GM18907 (cell line): ENCODE measurements around the gene OR2C3.
"Not testable (repeated sequence)": the region's sequence is repeated elsewhere in the genome, so short reads cannot be mapped to it uniquely, and the experiment has no call there.

ENCODE experiments used
- ATAC-seq: cut with Tn5 transposase; IDR thresholded peaks from one replicate; pipeline ENCODE4 v1.9.1; 2021; ENCODE audit warnings: mild to moderate bottlenecking, moderate library complexity; ENCODE audit not compliant: unreplicated experiment

The OR2C3 gene

DNA sequence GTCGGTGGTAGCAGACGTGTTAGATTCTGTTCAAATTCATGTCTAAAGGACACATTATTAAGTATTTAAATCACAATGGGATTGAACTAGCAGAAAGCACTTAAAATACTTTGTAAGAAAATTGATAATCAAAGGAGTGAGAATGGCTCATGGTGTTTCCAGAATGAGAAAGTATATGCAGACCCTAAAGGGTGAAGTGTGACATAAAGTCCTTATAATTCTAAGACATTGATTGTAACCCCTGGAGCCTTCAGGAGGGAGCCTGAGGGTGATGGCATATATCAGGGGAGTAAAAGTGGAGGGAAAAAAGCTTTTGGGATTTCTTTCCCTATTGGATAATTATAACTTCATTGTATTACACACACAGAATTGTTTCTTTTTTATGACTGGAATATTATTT, at the start of gene OR2C3:
Gene OR2C3, minus strand, starts transcription at position 101 of the 400 bp plus-strand sequence. CDS start 3,929 bp downstream, outside the sequence.
- ATAC-seq, result no peak

DNA sequence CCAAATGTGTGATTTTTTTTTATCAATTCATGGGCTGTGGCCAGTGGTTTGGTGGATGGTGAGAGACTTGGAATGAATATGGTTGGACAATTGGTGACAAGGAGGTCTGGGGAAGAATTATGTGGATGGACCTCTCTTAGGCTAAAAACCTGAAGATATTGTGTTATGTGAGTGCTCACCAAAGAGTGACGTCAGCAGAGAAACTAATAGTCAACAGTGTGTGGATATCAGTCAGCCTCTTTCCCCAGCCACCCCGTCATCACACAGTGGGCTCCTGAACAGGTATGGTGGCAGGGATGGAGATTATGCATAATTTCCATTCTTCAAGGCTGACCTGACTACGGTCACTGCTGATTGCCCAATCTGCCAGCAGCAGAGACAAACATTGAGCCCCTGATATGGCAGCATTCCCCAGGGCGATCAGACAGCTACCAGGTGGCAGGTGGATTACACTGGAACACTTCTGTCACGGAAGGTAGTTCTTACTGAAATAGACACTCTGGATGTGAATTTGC, 42.8 kb upstream of the OR2C3 start:
- ATAC-seq, result no peak

DNA sequence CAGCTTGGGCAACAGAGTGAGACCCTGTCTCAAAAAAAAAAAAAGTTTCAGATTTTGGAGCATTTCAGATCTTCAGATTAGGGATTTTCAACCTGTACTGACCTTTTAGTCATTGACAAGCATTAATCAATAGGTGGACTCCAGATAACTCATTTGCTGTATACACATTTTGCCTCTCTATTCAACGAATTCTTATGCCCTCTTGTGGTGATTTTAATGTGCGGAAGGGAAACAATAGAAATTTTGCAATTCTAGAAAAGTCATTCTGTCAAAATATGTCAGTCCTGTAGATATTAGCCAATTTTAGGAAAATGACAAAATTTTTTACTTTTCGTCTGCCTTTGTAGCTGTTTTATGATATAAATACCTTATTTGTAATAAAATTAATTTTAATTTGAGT, 40.3 kb upstream of the OR2C3 start:
- no peak for ATAC-seq

DNA sequence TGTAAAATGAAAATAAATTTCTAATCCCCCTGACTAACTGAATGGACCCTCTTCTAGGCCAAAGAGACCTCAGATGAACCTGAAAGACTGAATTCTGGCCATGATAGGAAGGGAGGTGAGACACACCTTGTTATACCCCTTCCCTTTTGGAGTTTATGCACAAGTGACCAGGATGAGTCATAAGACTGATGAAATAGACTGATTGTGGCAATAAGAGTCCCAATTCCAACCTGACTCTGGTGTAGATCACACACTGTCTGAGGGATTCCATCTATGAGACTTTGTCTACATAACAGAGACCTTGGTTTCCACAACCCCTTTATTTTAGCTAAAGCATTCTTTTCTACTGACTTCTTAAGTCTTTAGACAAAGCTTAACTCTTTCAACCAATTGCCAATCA, 38.4 kb upstream of the OR2C3 start:
- ATAC-seq, result no peak

DNA sequence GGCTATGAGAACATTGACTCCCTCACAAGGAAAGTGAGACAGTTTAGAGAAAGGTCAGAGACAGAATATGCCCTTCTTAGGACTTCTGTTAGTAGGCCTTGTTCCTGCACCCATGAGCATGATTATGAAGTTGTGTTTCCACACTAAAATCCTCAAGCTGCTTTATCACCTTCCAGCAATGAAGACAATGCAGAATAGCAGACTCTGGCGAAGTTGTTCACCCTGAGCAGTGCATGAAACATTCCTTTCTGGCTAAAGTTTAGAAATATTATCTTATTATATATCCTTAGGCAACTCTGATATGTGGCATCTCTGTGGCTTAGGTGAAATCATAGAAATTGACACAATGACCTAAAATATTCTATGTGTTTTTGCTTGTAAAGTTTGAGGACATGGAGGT, 38.0 kb upstream of the OR2C3 start:
- ATAC-seq, result no peak

DNA sequence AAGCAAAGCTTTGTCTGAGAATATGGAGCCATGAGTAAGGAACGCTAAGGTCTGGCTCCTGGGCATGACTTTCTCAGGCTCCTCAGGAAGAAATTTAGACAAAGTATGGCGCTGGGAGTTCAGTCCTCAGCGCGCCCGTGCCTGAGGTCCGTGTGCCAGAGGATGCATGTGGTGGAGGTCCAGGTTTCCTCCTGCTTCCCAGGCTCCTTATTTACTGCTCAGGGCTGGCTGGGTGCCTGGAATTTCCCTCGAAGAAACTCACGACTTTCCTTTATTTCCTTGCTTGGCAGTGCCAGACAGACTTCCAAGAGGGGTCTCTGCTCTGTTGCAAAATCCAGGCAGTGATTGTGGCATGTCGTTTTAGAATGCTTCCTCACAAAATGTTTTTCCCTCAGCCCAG, 26.0 kb upstream of the OR2C3 start:
- no peak for ATAC-seq

DNA sequence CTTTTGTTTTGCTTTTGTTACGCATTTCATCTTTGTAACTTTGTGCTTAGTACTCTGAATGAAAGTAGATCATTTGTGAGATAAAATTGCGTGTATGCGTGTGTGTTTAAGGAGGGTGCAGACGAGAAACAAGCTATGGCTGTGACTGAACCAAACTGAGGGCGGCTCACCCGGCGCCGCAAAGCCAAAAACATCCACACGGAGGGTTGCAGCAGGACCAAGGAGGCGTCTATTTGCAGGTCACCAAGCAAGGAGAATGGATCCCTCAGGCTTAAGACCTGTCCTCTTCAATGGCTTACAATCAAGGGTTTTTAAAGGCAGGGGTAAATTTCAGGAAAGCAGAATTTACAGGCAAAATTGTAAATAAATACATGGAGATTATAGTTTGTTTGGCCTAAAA, 25.5 kb upstream of the OR2C3 start:
- no peak for ATAC-seq

DNA sequence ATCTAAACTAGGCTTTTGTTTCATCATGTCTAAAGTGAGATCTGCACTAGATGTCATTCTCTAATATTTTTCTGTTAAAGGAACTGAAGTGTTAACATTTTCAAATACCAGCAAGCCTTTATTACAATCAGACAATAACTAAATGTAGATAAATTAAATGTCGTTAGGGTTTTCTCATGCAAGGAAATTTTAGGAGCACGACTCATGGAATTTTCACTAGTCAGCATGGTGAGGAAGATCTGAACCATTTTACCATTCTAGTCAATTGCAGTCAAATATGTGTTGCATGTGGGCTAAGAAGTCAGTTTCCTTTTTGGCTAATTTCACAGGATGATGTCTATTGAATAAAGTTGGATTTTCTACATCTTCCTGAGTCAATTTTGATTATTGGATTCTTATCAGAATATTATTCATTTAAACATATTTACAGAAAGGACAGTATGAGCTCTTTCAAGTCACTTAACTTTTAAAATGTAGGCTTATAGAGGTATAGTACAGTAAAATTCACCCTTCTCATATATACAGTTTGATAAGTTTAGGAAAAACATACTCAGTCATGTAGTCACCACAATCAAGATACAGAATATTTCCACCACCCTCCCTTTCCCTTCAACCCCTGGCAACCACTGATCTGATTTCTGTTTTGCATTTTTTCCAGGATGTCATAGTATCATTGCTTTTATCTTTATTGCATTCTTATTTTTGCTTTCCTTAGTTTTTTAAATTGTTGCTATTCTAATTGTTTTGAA, 21.9 kb upstream of the OR2C3 start:
- ATAC-seq, result no peak

DNA sequence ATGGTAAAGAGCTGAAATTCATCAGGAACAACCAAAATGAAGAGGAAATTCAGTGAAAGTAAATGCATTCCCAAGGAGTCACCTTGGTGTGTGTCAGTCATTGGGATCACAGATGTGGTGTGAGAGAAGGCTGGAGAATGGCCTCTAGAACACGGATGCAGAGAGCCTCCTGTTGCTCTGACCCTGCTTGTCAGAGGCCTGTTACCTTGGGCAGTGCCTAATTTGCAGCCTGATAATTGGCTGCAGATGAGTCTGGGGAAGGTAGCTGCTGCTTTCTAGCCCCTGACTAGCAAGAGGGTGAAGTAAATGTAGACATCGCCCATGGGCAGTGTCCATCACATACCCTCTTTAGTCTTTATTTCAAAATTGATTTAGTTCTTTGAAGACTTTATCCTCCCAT, 16.0 kb upstream of the OR2C3 start:
- no peak for ATAC-seq

DNA sequence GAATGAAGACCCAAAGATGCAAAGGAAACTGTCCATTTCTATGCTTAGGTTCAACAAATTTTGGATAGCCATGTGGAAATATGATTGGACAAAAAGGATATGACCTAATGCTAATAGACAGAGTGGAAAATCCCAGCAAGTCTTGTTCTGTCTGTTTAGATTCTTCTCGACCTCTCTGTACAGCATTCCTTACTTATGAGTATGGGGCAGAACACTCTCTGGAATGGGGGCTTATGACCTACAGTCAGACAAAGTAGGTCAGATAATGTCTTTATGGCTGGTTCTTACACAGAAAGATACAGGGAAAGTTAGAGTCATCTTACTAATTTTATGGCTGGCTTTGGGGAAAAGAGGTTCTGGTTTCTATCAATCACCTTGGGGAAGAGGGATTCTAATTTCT, 15.5 kb upstream of the OR2C3 start:
- no peak for ATAC-seq

DNA sequence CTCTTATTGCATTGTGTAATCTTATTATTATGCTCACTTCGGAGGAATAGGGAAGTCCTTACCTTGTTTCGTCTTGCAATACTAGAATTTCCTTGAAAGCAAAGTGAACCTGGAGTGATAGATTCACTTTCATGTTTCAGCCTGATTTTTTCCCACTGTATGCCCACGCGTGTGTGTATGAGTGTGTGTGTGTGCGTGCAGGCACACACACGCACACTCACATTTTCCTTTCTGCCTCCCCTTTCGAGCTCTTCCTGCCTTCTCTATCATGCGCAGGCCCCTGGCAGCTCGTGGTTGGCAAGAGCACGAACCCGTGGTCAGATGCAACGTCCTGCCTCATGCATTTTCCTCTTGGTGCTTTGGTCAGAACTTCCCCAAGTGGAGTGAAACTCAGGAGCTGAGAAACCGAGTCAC, 12.5 kb upstream of the OR2C3 start, which contains the start of gene GCSAML:
Gene GCSAML, plus strand, starts transcription at position 366 of the 414 bp plus-strand sequence. CDS start 58 bp downstream, outside the sequence.
- no peak for ATAC-seq

DNA sequence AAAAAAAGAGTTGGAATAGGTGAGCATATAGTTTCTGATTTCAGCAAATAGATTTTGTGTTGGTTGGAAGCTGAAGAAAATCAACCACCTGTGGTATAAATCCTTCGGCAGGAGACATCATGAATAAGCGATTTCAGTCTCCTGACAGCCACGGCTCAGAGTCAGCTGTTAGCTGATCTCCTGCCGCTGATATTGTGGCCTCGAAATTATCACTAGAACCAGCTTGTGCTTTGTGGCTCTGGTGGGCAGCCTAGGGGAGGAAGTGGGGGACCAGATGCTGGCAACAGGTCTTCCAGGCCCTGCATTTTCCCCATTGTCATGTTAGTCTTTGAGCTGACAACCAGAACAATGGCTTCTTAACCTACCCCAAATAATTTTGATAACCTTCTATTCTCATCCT, 11.9 kb upstream of the OR2C3 start:
- no peak for ATAC-seq

DNA sequence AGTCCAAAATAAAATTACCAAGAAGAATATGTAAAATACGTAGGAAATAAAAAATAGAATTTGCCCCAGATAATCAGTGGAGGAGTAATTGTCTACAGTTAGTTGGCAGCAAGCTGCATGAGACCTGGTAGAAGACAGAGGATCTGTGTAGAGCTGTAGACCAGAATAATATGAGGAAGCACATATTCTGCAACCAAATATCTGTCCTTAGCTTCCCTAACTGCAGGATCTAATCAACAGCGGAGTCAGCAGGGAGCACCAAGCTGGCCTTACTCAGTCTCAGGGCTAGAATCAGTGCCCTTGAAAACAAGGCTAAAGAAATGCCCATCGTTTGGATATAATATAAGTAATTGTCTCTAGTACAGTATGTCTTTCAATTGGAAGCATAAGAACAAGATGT, 6.6 kb upstream of the OR2C3 start:
- no peak for ATAC-seq

DNA sequence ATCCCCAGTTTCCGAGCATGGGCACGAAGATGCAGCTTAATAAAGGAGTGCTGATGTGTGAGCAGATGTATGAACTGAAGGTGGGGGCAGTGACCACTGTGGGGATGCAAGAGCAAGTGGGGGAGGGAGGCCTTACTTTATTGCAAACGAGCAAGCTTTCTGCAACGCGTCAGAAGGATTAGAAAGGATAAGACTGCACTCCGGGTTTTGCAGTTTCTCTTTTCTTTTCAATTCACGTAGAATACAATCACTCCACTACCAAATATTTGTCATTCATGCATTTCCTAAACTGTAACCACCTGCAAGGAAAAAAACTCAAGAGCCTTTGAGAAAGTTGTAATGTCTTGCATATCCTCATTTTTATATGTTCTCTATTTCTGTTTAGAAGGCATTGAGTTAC, 4.3 kb upstream of the OR2C3 start:
- ATAC-seq, result no peak

DNA sequence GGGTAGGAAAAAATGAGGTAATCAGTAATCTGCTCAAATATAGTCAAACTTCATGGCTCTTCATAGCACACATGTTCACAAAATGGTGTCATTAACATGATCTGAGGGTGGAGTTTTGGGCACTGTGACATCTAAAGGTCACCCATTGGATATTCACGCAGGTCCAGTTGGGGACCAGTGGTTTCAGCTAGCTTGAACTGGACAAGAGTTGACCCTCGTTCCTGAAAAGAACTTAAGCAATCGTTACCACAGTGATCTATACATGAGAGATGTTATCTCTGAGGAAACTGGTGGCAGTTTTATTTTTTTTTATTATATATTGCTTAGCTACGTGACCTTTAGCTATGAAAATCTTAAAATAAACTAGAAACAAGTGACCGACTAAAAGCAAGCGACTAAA, 3.0 kb upstream of the OR2C3 start:
- no peak for ATAC-seq

DNA sequence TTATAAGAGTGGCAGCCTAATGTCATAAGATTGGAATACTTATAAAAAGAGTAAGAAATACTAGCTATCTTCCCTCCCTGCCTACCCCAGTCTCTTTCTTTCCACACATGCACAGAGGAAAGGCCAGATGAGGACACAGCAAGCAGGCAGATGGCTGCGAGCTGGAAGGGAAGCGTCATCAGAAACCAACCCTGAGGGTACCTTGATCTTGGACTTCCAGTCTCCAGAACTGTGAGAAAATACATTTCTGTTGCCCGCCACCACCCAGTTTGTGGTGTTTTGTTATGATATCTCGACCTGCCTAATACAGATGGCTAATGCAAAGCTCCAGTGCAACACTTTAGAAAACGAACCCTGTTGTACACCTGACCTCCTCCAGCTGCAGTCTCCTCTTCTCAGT, 2.3 kb upstream of the OR2C3 start:
- ATAC-seq, result no peak

DNA sequence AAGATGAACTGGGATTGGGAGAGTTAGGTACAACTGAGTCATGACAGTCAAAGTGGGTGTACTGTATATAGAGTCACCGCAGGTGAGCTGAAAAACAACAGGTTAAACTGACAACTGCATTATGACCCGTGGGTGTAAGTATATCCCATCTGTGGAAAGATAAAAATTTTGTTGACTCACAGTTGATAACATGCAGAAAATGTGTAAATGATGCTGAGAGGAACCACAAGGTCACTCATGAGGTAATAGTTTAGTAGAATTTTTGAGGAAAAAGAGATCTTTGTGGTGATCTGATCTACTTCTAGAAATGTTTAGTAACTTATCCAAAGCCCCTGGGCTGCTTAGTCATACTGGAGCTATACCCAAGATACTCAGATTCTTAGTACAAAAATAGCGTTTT, 838 bp downstream of the OR2C3 start:
- ATAC-seq, result no peak

DNA sequence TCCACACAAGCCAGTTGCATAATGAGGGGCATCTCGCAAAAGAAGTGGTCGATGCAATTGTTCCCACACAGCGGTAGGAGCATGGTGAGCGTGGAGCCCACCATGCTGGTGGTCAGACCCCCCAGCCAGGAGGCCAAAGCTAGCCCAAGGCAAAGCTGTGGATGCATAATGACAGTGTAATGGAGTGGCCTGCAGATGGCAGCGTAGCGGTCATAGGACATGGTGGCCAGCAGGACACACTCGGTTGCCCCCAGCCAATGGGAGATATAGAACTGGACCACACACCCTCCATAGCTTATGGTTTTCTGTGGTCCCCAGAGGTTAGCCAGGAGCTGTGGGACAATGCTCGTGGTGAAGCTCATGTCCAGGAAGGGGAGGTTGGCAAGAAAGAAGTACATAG, 4.3 kb downstream of the OR2C3 start:
- ATAC-seq, result no peak

DNA sequence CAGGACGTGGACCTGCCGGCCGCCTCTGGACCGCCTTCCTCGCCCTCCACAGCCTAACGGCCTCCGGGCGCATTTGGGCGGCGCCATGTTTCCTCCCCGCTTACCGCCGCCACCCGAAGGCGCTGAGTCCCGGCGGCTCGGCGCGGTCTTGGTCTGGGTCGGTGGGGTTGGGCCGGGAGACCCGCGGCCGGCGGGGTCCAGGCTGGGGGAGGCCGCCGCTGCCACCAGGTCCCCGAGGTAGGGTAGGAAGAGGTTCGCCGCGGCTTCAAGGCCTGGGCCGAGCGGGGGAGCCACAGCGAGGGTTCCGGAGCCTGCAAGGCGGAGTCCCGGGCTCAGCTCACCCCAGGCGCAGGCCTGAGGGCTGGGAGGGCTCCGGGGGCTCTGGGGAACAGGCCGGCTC, 5.5 kb downstream of the OR2C3 start:
- ATAC-seq, result no peak

DNA sequence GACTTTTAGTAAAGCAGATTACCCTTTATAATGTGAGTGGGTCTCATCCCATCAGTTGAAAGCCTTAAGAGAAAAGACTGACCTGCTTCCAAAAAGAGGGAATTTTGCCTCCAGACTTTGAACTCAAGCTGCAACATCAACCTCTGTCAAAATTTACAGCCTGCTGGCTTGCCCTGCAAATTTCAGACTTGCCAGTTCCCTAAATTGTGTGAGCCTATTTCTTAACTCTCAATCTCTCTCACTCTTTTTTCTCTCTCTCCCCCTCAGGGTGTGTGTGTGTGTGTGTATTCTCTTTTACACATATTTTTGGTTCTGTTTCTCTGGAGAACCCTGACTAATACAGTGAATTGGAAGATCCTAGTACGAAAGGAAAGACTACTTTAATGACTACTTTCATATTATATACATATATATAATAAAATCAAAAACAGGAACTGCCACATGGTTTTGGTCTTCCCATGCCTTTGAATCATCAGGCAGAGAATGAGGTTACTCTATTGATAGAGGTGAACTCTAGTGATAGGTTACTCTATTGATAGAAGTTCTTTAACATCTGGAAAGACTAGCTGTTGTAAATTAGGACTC, 6.4 kb downstream of the OR2C3 start:
- no peak for ATAC-seq

DNA sequence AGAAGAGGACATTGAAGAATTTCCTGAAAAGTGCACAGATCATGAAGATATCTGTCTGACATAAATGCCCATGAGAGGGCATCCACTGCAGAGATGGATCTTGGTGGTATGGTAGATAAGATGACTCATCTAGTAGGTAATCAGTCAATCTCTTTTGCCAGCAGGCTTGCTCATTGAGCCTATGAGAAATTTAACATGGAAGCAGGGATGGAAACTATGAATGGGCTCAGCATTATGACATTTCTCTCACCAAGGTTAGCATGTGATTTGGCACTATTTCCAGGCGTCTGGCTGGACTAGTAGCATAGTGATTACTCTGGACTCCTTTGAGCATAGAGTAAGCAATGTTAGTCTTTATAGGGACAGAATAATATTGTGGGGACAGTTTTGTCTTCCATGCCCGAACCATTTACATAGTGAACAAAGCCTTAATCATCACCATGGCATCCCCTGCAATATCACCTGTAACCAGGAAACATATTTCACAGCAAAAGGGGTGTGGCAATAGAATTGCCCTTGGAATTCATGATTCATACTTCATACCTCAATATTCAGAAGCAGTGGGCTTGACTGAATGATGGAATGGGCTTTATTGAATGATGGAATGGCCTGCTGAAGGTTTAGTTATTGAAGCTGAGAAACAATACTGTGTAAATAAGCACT, 7.3 kb downstream of the OR2C3 start:
- no peak for ATAC-seq

DNA sequence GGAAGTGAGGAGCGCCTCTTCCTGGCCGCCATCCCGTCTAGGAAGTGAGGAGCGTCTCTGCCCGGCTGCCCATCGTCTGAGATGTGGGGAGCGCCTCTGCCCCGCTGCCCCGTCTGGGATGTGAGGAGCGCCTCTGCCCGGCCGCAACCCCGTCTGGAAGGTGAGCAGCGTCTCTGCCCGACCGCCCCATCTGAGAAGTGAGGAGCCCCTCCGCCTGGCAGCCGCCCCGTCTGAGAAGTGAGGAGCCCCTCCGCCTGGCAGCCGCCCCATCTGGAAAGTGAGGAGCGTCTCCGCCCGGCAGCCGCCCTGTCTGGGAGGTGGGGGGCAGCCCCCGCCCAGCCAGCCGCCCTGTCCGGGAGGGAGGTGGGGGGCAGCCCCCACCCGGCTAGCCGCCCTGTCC, 14.4 kb downstream of the OR2C3 start:
- ATAC-seq, result not testable (repeated sequence)
